Measurements from ENCODE around the gene EDEM3.

The EDEM3 gene

DNA sequence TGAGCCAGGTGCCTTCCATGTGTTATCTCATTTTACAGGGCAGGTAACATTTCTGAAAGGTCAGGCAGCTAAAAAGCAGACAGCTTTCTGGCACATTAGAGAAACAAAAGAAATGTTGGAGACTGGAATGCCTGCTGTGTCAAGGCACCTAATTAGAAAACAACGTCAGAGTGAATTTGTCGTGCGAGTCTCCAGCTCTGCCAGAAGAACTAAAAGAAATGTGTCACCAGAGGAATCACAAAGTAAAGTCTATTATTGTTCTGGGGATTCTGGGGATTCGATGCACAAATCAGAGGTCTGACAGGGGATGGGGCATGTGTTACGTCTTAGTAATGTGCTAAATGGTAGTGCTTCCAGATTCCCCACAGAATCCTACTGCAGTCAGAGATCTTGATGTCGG lies 89.3 kb downstream of the EDEM3 start:
- DNase-seq: no peak

DNA sequence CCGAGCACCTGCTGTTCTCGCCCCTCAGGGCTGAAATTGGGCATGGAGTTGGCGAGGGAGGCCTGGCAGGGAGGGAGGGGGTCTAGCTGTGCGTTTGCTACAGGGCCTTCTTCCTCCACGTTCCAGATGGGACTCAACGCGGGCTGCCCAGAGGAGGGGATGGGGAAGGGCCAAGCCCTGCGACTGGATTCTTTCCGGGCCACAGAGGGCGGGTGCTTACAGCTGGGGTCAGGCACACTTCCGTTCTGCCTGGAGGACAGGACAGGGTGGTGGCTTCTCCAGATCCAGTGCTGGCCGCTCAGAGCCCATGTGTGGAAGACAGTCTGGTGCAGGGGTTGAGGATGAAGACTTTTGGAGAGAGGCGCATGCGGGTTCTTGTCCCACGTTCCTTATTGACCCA lies 90.0 kb downstream of the EDEM3 start:
- DNase-seq: no peak

- peak; percentile 20 for DNase-seq
These were observed 90.5 kb downstream of the EDEM3 start for GRCh38 chr1:184664042-184664660.

DNA sequence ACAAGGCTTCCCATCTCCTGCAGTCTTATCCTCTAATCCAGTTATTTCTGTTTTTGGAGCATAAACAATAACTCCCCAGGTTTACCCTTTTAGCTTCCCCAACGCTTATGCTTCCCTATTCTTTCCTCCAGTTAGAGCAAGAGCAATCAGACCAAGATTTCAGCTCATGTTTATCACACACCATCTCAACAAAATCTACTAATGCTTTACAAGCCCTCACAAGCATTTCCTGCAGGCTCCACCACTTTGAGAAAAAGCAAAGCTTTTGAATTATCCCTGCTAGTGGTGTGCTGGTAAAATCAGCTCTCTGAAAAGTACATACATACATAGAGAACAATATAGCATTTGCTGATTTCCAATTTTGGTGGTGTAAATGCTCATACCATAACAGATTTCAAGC lies 92.9 kb downstream of the EDEM3 start:
- no peak for DNase-seq

DNA sequence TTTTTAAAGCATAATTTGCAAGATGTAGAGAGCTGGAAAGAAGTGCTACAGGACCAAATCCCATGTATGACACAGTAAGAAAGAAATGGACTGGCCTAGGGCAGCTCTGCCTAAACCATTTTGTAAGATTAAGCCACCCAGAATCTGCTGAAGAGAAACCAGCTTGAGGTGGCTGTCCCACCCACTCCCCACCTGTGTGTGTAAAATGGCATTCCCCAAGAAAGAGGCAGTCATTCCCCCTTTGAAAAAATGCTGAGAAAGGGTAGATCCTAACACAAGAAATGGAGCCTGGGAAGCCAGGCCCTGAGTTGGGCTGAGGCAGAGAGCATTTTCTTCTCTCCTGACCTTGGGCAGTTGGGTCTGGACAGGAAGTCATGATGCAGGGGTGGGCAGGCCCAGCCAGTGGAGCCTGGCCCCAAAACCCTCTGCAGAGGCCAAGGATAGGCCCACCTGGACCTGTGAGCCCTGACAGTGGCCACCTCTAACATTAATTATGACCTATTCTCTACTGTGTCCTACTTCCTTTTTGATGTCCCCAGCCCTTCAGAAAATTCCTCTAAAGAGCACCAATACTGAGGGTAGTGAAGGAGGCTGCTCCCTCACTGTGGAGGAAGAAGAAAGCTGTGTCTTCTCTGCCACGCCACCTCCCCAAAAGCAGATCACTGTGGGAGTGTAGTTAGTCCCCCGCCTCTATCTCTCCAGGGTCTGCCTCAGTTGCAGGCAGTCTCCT lies 94.0 kb downstream of the EDEM3 start:
- no peak for DNase-seq

GRCh38 chr1:184658055-184658454 lies 96.6 kb downstream of the EDEM3 start:
- no peak for DNase-seq

DNA sequence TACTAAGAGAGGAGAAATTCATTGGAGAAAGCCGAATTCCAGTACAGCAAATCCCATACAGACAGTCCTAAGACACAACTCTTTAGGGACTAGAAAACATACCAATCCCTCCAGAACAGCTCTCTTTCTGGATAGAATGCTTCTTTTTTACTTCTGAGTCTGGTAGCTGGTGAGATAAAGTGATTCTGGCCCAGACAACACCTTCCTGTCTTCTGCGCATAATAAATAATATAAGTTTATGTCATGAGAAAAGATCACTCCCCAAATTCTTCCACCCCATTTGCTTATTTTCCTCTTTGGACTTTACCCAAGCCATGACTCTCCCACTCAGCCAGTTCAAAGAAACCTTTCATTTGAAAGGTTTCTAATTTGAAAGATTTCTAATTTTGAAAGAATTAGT lies 98.4 kb downstream of the EDEM3 start:
- DNase-seq: no peak

- no peak for DNase-seq
These were observed 99.5 kb downstream of the EDEM3 start for GRCh38 chr1:184655185-184655584.

DNA sequence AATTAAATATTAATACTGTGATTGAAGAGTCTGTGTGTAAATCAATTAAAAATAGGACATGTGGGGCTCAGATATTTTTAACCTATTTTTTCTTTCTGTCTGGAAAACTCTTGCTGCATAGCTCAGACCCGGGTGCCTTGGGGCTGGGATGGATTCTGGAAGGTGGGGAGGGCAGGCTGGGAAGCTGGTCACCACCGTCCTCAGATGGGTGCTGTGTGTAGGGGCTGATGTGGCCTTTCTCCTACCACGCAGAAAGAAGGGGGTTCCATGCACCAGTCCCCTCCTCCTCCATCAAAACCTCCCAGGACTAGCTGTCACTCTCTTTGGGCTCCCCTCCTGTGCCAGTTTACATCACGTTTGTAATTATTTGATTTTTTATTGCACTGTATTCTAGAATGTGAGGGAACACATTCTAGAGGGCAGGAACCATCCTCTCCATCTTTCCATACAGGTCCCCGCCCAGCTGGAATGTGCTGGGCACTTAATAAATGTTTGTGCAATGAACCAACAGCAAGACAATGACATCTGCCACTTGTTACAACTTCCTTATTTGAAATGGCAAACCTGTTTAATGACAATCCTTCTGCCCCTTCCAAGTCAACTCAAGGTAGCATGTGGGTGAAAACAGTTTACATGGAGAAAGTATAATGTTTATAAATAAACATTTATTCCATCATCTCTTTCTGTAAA lies 104.3 kb downstream of the EDEM3 start:
- no peak for DNase-seq

DNA sequence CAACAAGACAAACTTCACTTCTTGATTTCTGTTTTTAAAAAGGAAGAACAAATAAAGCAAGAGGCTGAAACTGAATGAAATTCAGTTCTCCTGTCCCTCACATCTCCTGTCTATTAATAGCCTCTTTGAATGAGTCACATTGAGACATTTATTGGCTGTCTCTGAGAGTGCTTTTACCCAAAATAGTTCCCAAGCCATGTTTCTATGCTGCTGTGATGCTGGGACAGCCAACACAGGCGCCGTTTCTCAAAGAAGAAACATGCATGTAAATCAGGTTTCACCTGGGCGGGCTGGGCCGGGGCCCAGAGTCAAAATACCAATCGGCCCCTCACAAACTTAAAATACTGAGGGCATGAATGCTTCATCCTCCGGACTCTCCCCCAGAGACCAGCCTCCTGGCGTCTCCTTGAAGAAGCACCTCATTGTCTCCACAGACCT lies 105.2 kb downstream of the EDEM3 start:
- DNase-seq: no peak

- no peak for DNase-seq
These were observed 105.8 kb downstream of the EDEM3 start for GRCh38 chr1:184648856-184649201.

- DNase-seq: no peak
These were observed 106.3 kb downstream of the EDEM3 start for GRCh38 chr1:184648160-184648855.

DNA sequence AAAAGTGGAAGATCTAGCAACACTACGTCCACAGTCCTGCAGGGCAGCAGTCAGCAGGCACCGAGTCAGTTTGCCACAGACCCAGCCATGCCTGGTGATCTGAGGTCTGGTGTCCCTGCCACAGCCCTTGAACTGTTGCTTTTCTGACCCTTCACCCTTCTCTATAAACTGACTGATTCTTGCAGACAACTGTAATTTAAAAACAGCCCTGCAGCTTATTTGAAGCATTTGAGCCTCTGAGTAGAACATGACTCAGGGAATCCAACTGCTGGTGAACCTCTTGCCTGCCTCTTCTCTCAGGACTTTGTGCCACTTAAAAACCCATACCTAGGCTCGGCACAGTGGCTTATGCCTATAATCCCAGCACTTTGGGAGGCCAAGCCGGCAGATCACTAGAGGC lies 107.2 kb downstream of the EDEM3 start:
- DNase-seq: no peak

DNA sequence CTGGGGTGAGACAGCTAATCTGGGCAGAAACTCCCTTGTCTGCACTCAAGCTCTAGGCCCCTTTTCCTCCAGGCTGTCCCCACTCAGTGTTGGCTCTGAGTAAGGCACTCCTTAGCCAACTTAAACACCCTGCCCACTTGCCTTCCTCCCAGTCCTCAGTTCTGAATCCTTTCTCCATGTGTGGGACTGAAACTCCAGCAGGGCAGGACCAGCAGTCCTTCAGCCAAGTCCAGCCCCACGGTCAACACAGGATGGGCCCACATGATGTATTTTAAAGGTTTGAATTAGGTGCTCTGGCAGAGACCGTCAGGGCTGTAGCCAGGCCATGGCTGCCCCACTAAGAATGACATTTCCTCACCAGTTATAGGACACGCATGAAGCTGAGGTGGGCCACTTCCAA lies 107.8 kb downstream of the EDEM3 start:
- no peak for DNase-seq

DNA sequence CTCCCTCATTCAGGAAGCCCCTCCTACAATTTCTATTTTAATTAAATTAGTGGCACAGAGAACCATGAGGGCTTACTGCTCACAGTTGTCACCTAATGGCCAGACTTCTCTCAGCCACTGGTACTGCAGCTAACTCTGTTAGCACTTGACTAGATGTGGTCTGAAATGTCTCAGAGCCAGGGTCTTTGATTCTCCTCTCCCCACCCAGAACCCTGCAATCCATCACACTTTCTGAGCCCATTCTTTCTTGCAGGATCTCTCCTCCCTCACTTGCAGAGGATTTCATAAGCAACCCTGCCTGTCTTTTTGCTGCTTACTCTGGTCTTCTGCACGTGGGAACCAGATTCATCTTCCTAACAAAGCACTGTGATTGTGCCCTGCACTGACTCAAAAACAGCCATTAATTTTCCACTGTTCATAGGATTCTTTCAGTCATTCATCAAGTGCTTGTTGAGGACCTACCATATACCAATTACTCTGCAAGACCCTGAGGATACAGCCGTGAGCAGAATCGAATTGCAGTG lies 108.4 kb downstream of the EDEM3 start:
- no peak for DNase-seq

- DNase-seq: no peak
These were observed 109.9 kb downstream of the EDEM3 start for GRCh38 chr1:184644771-184645170.

DNA sequence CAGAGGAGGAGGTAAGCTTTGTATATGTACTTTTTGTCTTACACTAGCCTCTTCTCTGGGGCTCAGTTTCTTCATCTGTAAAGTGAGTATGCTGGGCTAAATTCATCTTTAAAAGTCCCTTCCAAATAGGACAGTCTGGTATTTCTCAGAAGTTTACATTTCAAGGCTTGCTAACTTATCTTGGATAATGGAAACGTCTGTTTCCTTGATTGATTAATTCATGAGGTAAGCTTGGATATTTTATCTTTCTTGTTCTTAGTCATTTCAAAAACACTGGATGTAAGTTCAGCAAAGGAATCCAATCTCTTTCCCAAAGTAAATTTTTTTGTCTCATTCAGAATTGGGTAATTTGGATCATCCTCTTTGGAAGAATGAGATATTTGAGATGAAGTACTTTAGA lies 111.0 kb downstream of the EDEM3 start:
- no peak for DNase-seq

DNA sequence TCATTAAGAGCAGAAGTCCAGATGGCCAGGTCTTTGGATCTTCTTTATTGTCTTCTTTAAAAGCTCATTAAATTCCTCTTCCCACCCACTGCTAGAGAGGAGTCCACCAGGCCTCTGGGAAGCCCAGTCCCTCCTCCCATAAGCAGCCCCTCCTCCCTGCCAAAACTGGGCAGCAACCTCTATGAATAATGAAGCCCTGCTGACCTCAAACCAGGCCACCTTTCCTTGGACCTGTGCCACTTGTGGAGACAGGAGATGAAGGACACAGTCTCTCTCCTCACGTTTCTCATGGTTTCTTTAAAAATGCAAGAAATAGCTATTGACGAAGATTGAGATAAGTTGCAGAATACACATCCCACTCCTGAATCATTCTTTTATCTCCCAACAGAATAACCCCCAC lies 112.8 kb downstream of the EDEM3 start:
- no peak for DNase-seq

- no peak for DNase-seq
These were observed 114.2 kb downstream of the EDEM3 start for GRCh38 chr1:184640505-184640904.
